ENCODE results near the gene GRIP1.

Gene GRIP1

DNA sequence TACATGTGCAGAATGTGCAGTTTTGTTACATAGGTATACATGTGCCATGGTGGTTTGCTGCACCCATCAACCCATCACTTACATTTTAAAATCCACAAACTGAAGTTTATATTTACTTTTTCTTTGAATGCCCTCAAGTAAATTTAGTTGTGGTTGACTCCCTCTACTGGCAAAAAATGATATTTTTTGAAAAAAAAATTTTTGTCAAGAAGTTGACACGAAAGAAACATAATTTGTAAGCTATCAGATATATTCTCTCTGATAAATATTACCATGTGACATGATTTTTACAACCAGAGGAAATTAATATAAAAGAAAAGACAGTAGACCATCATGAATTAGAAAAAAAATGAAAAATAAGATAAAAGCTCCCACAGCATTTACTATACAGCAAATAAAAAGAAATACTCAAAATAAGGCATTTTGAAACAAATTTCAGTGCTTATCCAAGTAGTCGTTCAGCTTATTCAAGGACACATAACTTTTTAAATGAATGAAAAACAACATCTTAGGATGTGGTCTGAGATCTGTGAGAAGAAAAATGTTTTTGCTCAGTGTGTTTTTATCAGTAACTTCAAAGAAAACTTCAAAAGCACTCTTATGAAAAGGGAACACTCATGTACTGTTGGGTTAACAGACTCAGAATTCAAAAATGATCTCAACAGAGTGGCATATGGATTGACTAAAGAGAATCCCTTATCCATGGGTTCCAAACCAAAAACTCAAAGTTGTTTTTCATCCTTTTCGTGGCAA lies 30.0 kb upstream of the GRIP1 start:
- H3K9me2 ChIP-seq (replicated peaks; ENCODE audit: insufficient read depth, low read length), result no peaks in the 10 kb centered on the region
- no peak overlapping the region for H3K9ac ChIP-seq (ENCODE audit: low read length)
- H3F3A ChIP-seq (ENCODE audit: insufficient read depth), result no peaks in the 10 kb centered on the region
- no peak overlapping the region for H3K4me3 ChIP-seq (ENCODE audit: insufficient read depth, low read length, poor library complexity, severe bottlenecking)
- H3K79me2 ChIP-seq (ENCODE audit: insufficient read depth, low read length), result no peaks in the 10 kb centered on the region
- H4K20me1 ChIP-seq (ENCODE audit: low read depth, low read length), result no peaks in the 10 kb centered on the region
- no peak overlapping the region for H2AFZ ChIP-seq (ENCODE audit: low read depth, low read length, severe bottlenecking)
- no peak overlapping the region for H3K27ac ChIP-seq (ENCODE audit: low read depth, low read length)
- no peaks in the 10 kb centered on the region for H3K27me3 ChIP-seq (ENCODE audit: low read length)
- no peak overlapping the region for H3K4me2 ChIP-seq (ENCODE audit: low read depth, low read length, poor library complexity, severe bottlenecking)
- no peak for TF ChIP-seq EZH2phosphoT487 (conservative IDR thresholded peaks at IDR 0.05; ENCODE audit: low read length)
- TF ChIP-seq, protein P1, sequence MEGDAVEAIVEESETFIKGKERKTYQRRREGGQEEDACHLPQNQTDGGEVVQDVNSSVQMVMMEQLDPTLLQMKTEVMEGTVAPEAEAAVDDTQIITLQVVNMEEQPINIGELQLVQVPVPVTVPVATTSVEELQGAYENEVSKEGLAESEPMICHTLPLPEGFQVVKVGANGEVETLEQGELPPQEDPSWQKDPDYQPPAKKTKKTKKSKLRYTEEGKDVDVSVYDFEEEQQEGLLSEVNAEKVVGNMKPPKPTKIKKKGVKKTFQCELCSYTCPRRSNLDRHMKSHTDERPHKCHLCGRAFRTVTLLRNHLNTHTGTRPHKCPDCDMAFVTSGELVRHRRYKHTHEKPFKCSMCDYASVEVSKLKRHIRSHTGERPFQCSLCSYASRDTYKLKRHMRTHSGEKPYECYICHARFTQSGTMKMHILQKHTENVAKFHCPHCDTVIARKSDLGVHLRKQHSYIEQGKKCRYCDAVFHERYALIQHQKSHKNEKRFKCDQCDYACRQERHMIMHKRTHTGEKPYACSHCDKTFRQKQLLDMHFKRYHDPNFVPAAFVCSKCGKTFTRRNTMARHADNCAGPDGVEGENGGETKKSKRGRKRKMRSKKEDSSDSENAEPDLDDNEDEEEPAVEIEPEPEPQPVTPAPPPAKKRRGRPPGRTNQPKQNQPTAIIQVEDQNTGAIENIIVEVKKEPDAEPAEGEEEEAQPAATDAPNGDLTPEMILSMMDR (IDR thresholded peaks at IDR 0.05; ENCODE audit: insufficient read depth, low read length, poor library complexity, severe bottlenecking), result peak; percentile 28
- H3K36me3 ChIP-seq (ENCODE audit: low read length), result no peaks in the 10 kb centered on the region
- no peaks in the 10 kb centered on the region for H3K9me3 ChIP-seq (ENCODE audit: insufficient read depth, low read length)

DNA sequence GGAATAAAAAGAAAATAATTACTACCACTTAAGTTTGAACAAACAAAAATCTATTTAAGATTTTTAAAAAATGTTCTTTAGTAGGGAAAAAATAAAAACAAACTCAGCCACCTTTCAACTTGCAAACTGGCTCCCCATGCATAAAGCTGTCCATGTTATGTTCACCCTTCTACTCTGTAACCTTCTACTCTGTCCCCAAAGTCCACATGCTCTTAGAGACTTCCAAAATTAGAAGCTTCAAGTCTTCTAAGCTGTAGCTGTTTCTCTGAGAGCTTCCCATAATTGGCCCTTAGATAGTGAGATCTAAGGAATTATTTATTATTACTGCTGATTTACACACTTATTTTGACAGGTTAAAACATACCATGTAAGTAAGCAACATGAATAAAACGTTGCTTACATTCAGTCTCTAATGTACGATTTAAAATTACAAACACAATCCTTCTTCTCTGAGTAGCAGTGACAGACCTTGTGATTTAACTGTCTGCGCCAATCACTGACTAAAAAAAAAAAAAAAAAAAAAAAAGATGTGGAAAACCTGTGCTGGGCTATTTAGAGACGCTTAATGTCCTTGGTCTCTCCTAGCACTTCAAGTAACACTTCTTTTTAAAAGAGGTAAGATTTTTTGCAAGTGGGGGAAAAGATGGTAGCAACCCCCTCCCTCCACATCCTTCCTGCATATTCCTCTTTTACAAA lies 28.3 kb upstream of the GRIP1 start:
- Histone ChIP-seq H3K4me3 (ENCODE audit: insufficient read depth, low read length, poor library complexity, severe bottlenecking) (no peak overlapping the region), H3K4me2 (ENCODE audit: low read depth, low read length, poor library complexity, severe bottlenecking) (no peak overlapping the region), H3F3A (ENCODE audit: insufficient read depth) (no peaks in the 10 kb centered on the region), H3K79me2 (ENCODE audit: insufficient read depth, low read length) (no peaks in the 10 kb centered on the region), H4K20me1 (ENCODE audit: low read depth, low read length) (no peaks in the 10 kb centered on the region), H2AFZ (ENCODE audit: low read depth, low read length, severe bottlenecking) (no peak overlapping the region), H3K9ac (ENCODE audit: low read length) (no peak overlapping the region), H3K9me2 (replicated peaks; ENCODE audit: insufficient read depth, low read length) (no peaks in the 10 kb centered on the region), H3K9me3 (ENCODE audit: insufficient read depth, low read length) (no peaks in the 10 kb centered on the region), H3K27me3 (ENCODE audit: low read length) (no peaks in the 10 kb centered on the region), H3K36me3 (ENCODE audit: low read length) (no peaks in the 10 kb centered on the region), H3K27ac (ENCODE audit: low read depth, low read length) (no peak overlapping the region)
- TF ChIP-seq, protein P1 (IDR thresholded peaks at IDR 0.05; ENCODE audit: insufficient read depth, low read length, poor library complexity, severe bottlenecking), result no peak
- TF ChIP-seq EZH2phosphoT487 (conservative IDR thresholded peaks at IDR 0.05; ENCODE audit: low read length), result no peak

GRCh38 chr12:66699738-66700482 lies 21.0 kb upstream of the GRIP1 start:
- no peaks in the 10 kb centered on the region for H3K9me3 ChIP-seq (ENCODE audit: insufficient read depth, low read length)
- no peaks in the 10 kb centered on the region for H3K27me3 ChIP-seq (ENCODE audit: low read length)
- no peak overlapping the region for H3K4me3 ChIP-seq (ENCODE audit: insufficient read depth, low read length, poor library complexity, severe bottlenecking)
- no peaks in the 10 kb centered on the region for H3K79me2 ChIP-seq (ENCODE audit: insufficient read depth, low read length)
- no peak overlapping the region for H3K4me2 ChIP-seq (ENCODE audit: low read depth, low read length, poor library complexity, severe bottlenecking)
- H3K27ac ChIP-seq (ENCODE audit: low read depth, low read length), result no peak overlapping the region
- H2AFZ ChIP-seq (ENCODE audit: low read depth, low read length, severe bottlenecking), result no peak overlapping the region
- no peaks in the 10 kb centered on the region for H4K20me1 ChIP-seq (ENCODE audit: low read depth, low read length)
- no peaks in the 10 kb centered on the region for H3K9me2 ChIP-seq (replicated peaks; ENCODE audit: insufficient read depth, low read length)
- TF ChIP-seq, protein P1 (IDR thresholded peaks at IDR 0.05; ENCODE audit: insufficient read depth, low read length, poor library complexity, severe bottlenecking), result no peak
- no peak for TF ChIP-seq EZH2phosphoT487 (conservative IDR thresholded peaks at IDR 0.05; ENCODE audit: low read length)
- no peaks in the 10 kb centered on the region for H3F3A ChIP-seq (ENCODE audit: insufficient read depth)
- H3K36me3 ChIP-seq (ENCODE audit: low read length), result no peaks in the 10 kb centered on the region
- H3K9ac ChIP-seq (ENCODE audit: low read length), result no peak overlapping the region

Measured in SU-DHL-6 (cell line).